A549 (cell line): ENCODE data around the gene ARHGEF7.

ENCODE experiments used
- CBX8 ChIP-seq: fragments of 200-600 bp; sonication (generic); IDR thresholded peaks from 2 replicates; pipeline ENCODE4 v1.6.1; 2016
- CTCF ChIP-seq: fragments of >200 bp; sonication (Bioruptor Twin); formaldehyde crosslinking; IDR thresholded peaks from 3 replicates; pipeline ENCODE4 v1.5.1; 2016
- EHMT2 ChIP-seq: fragments of 200-600 bp; sonication (generic); IDR thresholded peaks from 2 replicates; pipeline ENCODE4 v1.6.1; 2016; ENCODE audit warnings: antibody characterized with exemption, low read depth, mild to moderate bottlenecking, moderate library complexity
- MYC ChIP-seq: IDR thresholded peaks from 2 replicates; pipeline ENCODE4 v1.6.1; 2012; ENCODE audit warnings: mild to moderate bottlenecking, inconsistent platforms, low read length, improper control_type of control experiment, borderline replicate concordance
- POLR2AphosphoS2 ChIP-seq: conservative IDR thresholded peaks from 2 replicates; pipeline ENCODE4 v1.6.1; 2012; ENCODE audit warnings: low read length, improper control_type of control experiment, inconsistent platforms
- RFX5 ChIP-seq: fragments of 450-650 bp; IDR thresholded peaks from 2 replicates; pipeline ENCODE4 v1.7.1; 2014; ENCODE audit warnings: antibody characterized with exemption, mild to moderate bottlenecking, moderate library complexity
- TF ChIP-seq, protein P1 (sequence below): fragments of 450-650 bp; IDR thresholded peaks from 2 replicates; pipeline ENCODE4 v1.6.1; 2014; ENCODE audit warnings: antibody characterized with exemption

DNA sequence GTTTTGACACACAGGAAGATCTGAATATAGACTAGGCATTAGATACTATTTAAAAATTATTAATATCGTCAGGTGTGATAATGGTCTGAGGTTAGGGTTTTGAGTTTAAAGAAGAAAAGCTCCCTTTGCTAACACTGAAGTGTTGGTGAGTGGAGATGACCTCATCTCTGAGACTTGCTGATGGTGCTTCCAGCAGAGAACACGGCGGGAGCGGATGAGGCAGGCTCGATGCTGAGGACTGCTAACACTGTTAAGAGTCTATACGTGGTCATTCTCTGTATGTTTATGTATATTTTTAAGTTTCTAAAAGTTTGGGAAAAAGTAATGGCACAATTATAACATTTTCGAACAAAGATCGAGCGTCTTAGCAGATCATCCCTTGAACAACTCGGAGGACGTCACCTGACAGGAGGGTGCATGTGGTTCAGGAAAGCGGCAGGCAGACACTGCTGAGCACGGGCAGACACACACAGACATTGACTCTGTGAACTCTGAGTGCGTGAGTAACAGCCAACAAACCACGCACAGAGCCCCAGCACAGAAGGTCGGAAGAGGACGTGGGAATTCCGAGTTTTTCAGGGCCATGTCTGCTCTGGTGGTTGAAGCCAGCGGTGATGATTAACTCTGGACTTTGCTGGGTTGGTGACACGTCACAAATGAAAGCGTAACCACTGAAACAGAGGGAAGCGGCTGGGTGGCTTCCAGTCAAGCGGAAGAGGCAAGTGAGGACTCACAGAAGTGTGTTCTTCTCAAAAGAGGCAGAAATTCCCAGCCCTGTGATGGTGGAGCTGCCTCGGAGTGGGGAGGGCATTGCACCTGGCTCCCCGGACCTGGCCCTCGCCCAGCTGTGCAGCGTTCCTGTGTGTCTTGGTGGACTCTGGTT lies 113.4 kb downstream of the ARHGEF7 start:
- TF ChIP-seq CTCF (no peak), MYC (no peak), RFX5 (no peak), EHMT2 (no peak), POLR2AphosphoS2 (no peak), CBX8 (no peak)
- TF ChIP-seq, protein P1, sequence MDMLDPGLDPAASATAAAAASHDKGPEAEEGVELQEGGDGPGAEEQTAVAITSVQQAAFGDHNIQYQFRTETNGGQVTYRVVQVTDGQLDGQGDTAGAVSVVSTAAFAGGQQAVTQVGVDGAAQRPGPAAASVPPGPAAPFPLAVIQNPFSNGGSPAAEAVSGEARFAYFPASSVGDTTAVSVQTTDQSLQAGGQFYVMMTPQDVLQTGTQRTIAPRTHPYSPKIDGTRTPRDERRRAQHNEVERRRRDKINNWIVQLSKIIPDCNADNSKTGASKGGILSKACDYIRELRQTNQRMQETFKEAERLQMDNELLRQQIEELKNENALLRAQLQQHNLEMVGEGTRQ = no peak
